Stimulated activated naive B cell treated with anti-CD40 and anti-IgM and Interleukin-4, amounts not matched to agents 10 μg/mL and 1 μg/mL and 100 μg/mL, for 72 hours (primary cell): ENCODE results near the gene FASLG.
"Not testable (repeated sequence)": the region's sequence is repeated elsewhere in the genome, so short reads cannot be mapped to it uniquely, and the experiment has no call there.

Source experiments
- ATAC-seq, 2 donors: fragments of 150-1000 bp; cut with Tn5 transposase; replicated peaks; 2 replicates each; pipeline ENCODE4 v1.10.0; 2021; ENCODE audit warnings: moderate library complexity in 1 of 2
- DNase-seq: peaks from one replicate; pipeline ENCODE4 v3.0.0; 2021
- H3K27ac Mint-ChIP-seq: one replicate; pipeline ENCODE4 v1.8.0; 2022; ENCODE audit warnings: mild to moderate bottlenecking, mixed read lengths
- H3K27me3 Mint-ChIP-seq, 2 donors: one replicate each; pipeline ENCODE4 v1.8.0; 2022; ENCODE audit warnings: mixed read lengths in 2 of 2
- H3K36me3 Mint-ChIP-seq, 2 donors: one replicate each; pipeline ENCODE4 v1.8.0; 2022; ENCODE audit warnings: mixed read lengths in 2 of 2, mild to moderate bottlenecking in 1 of 2
- H3K4me1 Mint-ChIP-seq, 2 donors: one replicate each; pipeline ENCODE4 v1.8.0; 2022; ENCODE audit warnings: mixed read lengths in 2 of 2, mild to moderate bottlenecking in 1 of 2
- H3K4me3 Mint-ChIP-seq, 2 donors: one replicate each; pipeline ENCODE4 v1.8.0; 2022; ENCODE audit warnings: mild to moderate bottlenecking in 2 of 2, mixed read lengths in 2 of 2, moderate library complexity in 1 of 2
- H3K9me3 Mint-ChIP-seq, 2 donors: one replicate each; pipeline ENCODE4 v1.8.0; 2022; ENCODE audit warnings: mixed read lengths in 2 of 2, mild to moderate bottlenecking in 1 of 2

FASLG gene, protein sequence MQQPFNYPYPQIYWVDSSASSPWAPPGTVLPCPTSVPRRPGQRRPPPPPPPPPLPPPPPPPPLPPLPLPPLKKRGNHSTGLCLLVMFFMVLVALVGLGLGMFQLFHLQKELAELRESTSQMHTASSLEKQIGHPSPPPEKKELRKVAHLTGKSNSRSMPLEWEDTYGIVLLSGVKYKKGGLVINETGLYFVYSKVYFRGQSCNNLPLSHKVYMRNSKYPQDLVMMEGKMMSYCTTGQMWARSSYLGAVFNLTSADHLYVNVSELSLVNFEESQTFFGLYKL

DNA sequence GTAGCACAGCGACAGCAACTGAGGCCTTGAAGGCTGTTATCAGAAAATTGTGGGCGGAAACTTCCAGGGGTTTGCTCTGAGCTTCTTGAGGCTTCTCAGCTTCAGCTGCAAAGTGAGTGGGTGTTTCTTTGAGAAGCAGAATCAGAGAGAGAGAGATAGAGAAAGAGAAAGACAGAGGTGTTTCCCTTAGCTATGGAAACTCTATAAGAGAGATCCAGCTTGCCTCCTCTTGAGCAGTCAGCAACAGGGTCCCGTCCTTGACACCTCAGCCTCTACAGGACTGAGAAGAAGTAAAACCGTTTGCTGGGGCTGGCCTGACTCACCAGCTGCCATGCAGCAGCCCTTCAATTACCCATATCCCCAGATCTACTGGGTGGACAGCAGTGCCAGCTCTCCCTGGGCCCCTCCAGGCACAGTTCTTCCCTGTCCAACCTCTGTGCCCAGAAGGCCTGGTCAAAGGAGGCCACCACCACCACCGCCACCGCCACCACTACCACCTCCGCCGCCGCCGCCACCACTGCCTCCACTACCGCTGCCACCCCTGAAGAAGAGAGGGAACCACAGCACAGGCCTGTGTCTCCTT lies at the start of gene FASLG:
Gene FASLG (plus strand): TSS at position 233 of the 583 bp plus-strand sequence. CDS start 99 bp downstream, at position 332.
- DNase-seq (no peak), ATAC-seq (no peak)
- H3K4me1 Mint-ChIP-seq = peaks cover 16 to 17% of the 10 kb centered on the region in 2 donors
- H3K9me3 Mint-ChIP-seq = peaks cover 0 to 4% of the 10 kb centered on the region in 2 donors
- H3K36me3 Mint-ChIP-seq = peaks cover 0 to 4% of the 10 kb centered on the region in 2 donors
- H3K27me3 Mint-ChIP-seq = peaks cover 5% of the 10 kb centered on the region in 2 donors
- H3K4me3 Mint-ChIP-seq = no peak within 1 kb of the TSS
- H3K27ac Mint-ChIP-seq = no peak within 1 kb of the TSS

DNA sequence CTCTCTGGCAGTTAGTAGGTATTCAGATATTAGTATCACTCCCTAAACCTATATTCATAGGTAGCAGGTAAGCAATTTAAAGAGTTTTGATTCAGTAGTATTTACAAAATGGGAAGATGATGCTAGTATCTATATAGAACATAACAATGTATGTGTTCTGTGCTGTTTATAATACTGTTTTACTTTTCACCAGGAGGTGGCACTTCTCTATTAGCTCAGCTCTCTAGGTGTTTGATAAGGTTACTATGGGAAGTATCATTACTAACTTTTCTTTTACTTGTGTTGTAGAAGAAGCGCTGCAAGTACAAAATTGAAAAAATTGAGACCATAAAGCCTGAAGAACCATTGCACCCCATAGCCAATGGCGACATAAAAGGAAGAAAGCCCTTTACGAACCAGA lies 49.4 kb upstream of the FASLG start:
- Mint-ChIP-seq H3K9me3 (no peaks in the 10 kb centered on the region), H3K4me1 (no peaks in the 10 kb centered on the region), H3K27me3 (no peaks in the 10 kb centered on the region), H3K36me3 (peaks cover 20 to 36% of the 10 kb centered on the region in 2 donors), H3K4me3 (no peak overlapping the region), H3K27ac (no peak overlapping the region)
- DNase-seq (no peak), ATAC-seq (peak; percentile 57 to 60)

DNA sequence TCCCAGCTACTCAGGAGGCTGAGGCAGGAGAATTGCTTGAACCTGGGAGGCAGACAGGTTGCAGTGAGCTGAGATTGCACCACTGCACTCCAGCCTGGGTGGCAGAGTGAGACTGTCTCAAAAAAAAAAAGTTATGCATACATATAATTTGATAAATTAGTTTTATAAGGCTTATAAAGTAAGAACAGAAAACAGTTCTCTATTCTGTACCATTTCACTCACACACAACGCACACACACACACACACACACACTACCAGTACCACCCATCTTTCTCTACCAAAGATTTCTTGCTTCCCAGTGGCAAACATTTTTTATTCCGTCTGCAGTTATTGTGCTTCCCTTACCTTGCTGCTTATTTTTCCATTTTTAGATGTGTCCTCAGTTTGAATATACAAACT lies 46.4 kb upstream of the FASLG start:
- Mint-ChIP-seq H3K4me1 (no peaks in the 10 kb centered on the region), H3K27me3 (no peaks in the 10 kb centered on the region), H3K9me3 (peaks cover 4 to 14% of the 10 kb centered on the region in 2 donors), H3K36me3 (peaks cover 16 to 30% of the 10 kb centered on the region in 2 donors), H3K4me3 (no peak overlapping the region), H3K27ac (no peak overlapping the region)
- DNase-seq = no peak
- ATAC-seq = no peak

DNA sequence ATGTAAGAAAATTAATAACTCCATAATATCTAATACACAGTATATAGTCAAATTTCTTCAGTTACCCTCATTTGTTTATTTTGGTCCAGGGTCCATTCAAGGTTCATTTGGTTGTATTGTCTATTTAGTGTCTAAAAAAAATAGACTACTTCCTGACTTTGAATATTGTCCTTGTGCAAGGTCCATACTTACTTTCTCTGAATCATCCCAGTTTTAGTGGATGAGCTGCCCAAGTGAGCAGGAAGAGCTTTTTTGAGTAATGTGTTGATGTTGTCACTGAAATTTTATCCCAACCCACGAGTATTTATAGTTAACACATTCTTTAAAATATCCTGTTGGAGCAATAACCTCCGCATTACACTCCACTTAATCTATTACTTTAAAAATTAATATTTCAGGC lies 45.6 kb upstream of the FASLG start:
- no peaks in the 10 kb centered on the region for H3K27me3 Mint-ChIP-seq
- no peak overlapping the region for H3K27ac Mint-ChIP-seq
- peaks cover 6 to 17% of the 10 kb centered on the region in 2 donors for H3K9me3 Mint-ChIP-seq
- no peak for ATAC-seq
- H3K4me1 Mint-ChIP-seq = no peaks in the 10 kb centered on the region
- no peak for DNase-seq
- peaks cover 16 to 30% of the 10 kb centered on the region in 2 donors for H3K36me3 Mint-ChIP-seq
- no peak overlapping the region for H3K4me3 Mint-ChIP-seq

DNA sequence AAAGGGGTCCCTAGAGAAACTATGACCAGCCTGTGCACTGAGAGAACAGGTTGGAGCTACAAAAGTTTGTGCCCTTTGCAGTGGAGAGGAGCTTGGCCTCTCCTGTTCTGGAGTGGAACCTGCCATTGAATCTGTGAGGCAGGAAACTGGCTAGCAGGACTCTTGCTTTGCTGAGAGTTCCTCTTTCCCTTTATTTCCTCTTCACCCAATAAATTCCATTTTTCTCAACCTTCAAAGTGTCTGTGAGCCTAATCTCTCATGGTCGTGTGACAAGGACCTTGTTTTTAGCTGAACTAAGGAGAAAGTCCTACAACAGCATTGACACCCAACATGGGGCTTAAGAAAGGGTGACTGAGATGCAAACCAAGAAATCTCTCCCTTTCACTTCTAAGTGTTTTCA lies 42.7 kb upstream of the FASLG start:
- Mint-ChIP-seq H3K27me3 (no peaks in the 10 kb centered on the region), H3K9me3 (peaks cover 14 to 26% of the 10 kb centered on the region in 2 donors), H3K4me3 (no peak overlapping the region), H3K4me1 (no peaks in the 10 kb centered on the region), H3K27ac (no peak overlapping the region), H3K36me3 (peaks cover 12 to 24% of the 10 kb centered on the region in 2 donors)
- ATAC-seq = no peak
- DNase-seq = no peak

DNA sequence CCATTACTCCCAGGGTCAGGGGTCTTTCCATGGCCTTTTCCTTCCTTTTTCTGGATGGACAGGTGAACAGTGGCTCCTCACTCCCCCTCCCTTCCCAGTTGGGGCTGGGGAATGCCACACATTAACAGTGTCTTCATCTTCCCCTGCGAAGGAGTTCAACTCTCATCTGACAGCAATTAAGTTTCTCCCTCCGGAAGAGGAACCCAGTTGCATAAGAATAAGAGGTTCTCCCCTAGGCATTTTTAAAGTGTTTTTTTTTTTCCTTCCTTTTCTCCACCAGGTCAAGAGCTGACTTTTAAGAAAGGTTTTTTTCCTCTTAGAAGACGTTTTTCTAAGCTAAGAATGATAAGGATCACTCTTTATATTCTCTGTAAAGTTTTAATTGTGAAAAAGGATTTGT lies 42.3 kb upstream of the FASLG start:
- Mint-ChIP-seq H3K4me1 (no peaks in the 10 kb centered on the region), H3K36me3 (peaks cover 7 to 24% of the 10 kb centered on the region in 2 donors), H3K9me3 (peaks cover 18 to 30% of the 10 kb centered on the region in 2 donors), H3K4me3 (no peak overlapping the region), H3K27me3 (no peaks in the 10 kb centered on the region), H3K27ac (no peak overlapping the region)
- no peak for DNase-seq
- ATAC-seq = no peak

DNA sequence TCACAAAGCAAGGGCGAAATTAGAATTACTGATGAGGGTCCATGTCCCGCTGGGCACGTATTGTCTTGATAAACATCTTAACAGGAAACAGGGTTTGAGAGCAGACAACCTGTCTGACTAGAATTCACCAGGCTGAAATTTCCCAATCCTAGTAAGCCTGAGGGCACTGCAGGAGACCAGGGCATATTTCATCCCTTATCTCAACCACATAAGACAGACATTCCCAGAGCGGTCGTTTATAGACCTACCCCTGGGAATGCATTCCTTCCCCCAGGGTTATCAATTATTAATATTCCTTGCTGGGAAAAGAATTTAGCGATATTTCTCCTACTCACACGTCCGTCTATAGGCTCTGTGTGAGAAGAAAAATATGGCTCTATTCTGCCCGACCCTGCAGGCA lies 38.3 kb upstream of the FASLG start:
- Mint-ChIP-seq H3K36me3 (peaks cover 7 to 17% of the 10 kb centered on the region in 2 donors), H3K9me3 (peaks cover 18 to 27% of the 10 kb centered on the region in 2 donors)
- H3K27ac Mint-ChIP-seq, H3K4me1 Mint-ChIP-seq, H3K27me3 Mint-ChIP-seq, H3K4me3 Mint-ChIP-seq, ATAC-seq, DNase-seq: not testable (repeated sequence)

DNA sequence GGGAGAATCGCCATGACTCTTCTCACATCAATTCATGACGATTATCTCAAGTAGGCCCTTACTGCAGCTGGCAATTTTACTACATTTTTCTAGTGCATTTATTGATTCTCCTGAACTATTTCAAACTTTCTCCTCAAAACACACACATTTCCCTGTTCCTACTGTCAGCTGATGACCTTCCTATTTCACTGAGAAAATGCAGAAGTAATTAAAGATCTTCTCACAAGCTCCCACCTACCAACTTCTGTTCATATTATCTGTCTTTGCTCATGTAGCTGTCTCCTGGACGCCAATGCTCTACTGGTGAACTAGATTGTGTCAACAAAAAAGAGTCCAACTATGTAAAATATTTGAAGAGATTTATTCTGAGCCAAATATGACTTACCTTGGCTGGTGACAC lies 36.4 kb upstream of the FASLG start:
- DNase-seq (no peak), ATAC-seq (no peak)
- Mint-ChIP-seq H3K9me3 (peaks cover 14 to 15% of the 10 kb centered on the region in 2 donors), H3K4me1 (no peaks in the 10 kb centered on the region), H3K36me3 (peaks cover 7 to 14% of the 10 kb centered on the region in 2 donors), H3K4me3 (no peak overlapping the region), H3K27ac (no peak overlapping the region), H3K27me3 (no peaks in the 10 kb centered on the region)

DNA sequence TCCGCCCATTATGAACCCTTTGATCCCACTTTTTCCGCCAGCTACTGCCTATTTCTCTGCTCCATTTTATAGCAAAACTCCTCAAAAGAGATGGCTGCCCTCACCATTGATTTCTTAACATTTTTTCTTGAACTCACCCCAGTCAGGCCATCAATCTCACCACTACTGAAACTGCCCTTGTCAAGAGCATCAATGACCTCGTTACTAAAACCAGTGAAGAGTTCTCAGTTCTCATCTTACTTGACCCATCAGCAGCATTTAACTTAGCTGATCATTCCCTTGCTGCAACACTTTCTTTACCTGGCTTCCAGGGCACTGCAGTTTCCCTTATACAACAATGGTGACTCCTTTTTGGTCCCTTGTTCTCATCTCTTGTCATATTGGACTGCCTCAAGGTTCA lies 35.2 kb upstream of the FASLG start:
- Mint-ChIP-seq H3K4me3 (no peak overlapping the region), H3K36me3 (peaks cover 7 to 14% of the 10 kb centered on the region in 2 donors), H3K27ac (no peak overlapping the region), H3K9me3 (peaks cover 12 to 13% of the 10 kb centered on the region in 2 donors), H3K4me1 (peaks cover 0 to 2% of the 10 kb centered on the region in 2 donors), H3K27me3 (no peaks in the 10 kb centered on the region)
- no peak for DNase-seq
- ATAC-seq = no peak

DNA sequence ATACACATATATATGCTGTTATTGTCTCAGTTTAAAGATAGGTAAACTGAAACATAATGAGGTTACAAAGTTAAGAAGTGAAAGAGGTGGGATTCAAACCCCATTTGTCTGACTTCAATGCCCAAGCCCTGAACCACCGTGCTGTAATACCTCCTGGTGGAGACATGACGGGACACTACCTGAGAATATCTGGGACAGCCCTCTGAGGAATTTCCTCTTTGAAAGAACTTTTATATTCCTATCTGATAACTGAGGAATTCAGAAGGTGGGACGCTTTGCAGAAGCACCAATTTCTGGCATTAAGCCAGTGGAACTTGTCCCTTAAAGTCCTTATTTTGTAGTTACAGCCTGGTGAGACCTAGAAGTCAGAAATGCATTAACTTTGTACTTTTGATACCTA lies 32.1 kb upstream of the FASLG start:
- H3K9me3 Mint-ChIP-seq = no peaks in the 10 kb centered on the region
- ATAC-seq (no peak), DNase-seq (no peak)
- no peaks in the 10 kb centered on the region for H3K27me3 Mint-ChIP-seq
- no peaks in the 10 kb centered on the region for H3K36me3 Mint-ChIP-seq
- H3K27ac Mint-ChIP-seq = no peak overlapping the region
- H3K4me1 Mint-ChIP-seq = peaks cover 0 to 2% of the 10 kb centered on the region in 2 donors
- H3K4me3 Mint-ChIP-seq = no peak overlapping the region

DNA sequence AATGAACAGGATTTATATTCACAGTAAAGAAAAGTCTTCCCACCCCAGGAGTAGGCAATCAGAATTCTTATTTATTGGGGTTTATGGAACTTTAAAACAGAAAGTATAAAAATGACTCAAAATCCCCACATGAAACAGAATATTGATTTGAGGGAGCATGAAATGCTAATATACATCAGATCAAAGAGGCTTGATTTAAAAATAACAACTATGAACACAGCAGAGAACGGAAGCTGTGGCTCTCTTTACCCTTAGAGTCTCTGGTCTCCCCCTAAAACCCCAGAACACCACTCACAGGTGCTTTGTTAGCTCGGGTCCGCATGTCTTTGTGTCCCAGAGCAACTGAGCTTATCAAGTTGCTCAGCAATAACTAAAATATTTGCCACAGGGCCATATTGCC lies 31.2 kb upstream of the FASLG start:
- no peak overlapping the region for H3K4me3 Mint-ChIP-seq
- H3K9me3 Mint-ChIP-seq = peaks cover 0 to 2% of the 10 kb centered on the region in 2 donors
- no peak for DNase-seq
- H3K4me1 Mint-ChIP-seq = peaks cover 0 to 2% of the 10 kb centered on the region in 2 donors
- H3K36me3 Mint-ChIP-seq = no peaks in the 10 kb centered on the region
- no peak for ATAC-seq
- no peaks in the 10 kb centered on the region for H3K27me3 Mint-ChIP-seq
- no peak overlapping the region for H3K27ac Mint-ChIP-seq

DNA sequence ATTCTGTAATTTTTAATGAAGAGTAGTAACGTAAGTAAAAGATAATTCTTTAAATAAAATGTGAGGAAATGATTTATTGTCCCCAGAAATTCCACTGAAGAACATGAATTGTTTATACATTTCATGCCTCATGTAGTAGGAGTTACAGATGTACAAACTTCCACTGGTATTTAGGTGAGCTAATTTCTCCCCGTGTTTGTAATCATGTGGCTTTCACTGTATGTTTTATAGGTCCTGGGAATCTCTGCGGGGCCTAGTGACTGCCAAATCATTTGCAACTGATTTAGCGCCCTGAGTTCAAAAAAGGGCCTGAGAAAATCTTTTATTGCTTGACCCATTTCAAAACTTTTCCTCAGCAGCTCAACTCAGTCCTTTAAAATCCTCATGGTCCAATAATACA lies 30.5 kb upstream of the FASLG start:
- no peaks in the 10 kb centered on the region for H3K36me3 Mint-ChIP-seq
- no peaks in the 10 kb centered on the region for H3K27me3 Mint-ChIP-seq
- no peak for DNase-seq
- peaks cover 0 to 2% of the 10 kb centered on the region in 2 donors for H3K9me3 Mint-ChIP-seq
- no peak overlapping the region for H3K27ac Mint-ChIP-seq
- H3K4me1 Mint-ChIP-seq = peaks cover 0 to 2% of the 10 kb centered on the region in 2 donors
- no peak for ATAC-seq
- H3K4me3 Mint-ChIP-seq = no peak overlapping the region

DNA sequence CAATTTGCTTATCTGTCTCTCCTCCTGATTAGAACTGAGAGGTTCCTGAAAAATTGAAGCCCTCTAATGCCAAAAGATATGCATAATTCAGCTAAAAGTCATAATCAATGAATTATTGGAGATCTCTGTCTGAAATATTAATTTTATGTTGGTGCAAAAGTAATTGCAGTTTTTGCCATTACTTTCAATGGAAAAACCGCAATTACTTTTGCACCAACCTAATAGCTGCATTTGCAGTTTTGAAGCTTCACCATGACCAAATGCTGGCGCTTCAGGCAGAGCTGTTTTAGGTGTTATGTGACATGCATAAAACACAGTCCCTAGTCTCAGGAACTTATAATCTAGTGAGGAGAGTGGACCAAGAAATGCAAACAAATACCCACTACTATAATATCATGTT lies 29.7 kb upstream of the FASLG start:
- H3K4me3 Mint-ChIP-seq = no peak overlapping the region
- peaks cover 0 to 2% of the 10 kb centered on the region in 2 donors for H3K9me3 Mint-ChIP-seq
- no peaks in the 10 kb centered on the region for H3K36me3 Mint-ChIP-seq
- DNase-seq = no peak
- no peaks in the 10 kb centered on the region for H3K27me3 Mint-ChIP-seq
- peaks cover 0 to 2% of the 10 kb centered on the region in 2 donors for H3K4me1 Mint-ChIP-seq
- H3K27ac Mint-ChIP-seq = no peak overlapping the region
- no peak for ATAC-seq

DNA sequence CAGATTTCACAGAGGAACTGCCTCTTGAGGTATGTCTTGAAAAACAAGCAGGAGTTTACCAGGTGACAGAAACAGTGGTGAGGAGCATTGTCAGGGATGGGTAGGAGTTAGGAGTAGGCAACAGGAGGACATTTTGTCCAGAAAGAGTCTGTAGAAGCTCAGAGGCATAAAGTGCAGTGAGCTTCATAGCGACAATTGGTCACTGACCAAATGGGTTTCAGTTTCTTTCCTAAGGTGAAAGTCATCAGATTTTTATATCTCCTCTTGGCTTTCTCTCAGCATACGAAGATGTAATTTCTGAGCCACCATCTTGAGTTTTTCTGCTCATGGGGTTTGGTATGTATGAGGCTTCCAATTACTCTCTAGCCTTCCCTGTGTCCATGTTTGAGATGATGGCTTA lies 29.3 kb upstream of the FASLG start:
- H3K4me3 Mint-ChIP-seq = no peak overlapping the region
- no peaks in the 10 kb centered on the region for H3K27me3 Mint-ChIP-seq
- no peaks in the 10 kb centered on the region for H3K36me3 Mint-ChIP-seq
- H3K9me3 Mint-ChIP-seq = peaks cover 0 to 2% of the 10 kb centered on the region in 2 donors
- peaks cover 0 to 2% of the 10 kb centered on the region in 2 donors for H3K4me1 Mint-ChIP-seq
- no peak overlapping the region for H3K27ac Mint-ChIP-seq
- DNase-seq (no peak), ATAC-seq (no peak)
